ENCODE measurements around the gene IFNGR2. TPM values are rescaled to one million over a fixed set of nuclear protein-coding genes. Genes with fewer than 3 reads are reported as not detected.
"Not testable (repeated sequence)": the region's sequence is repeated elsewhere in the genome, so short reads cannot be mapped to it uniquely, and the experiment has no call there.

The IFNGR2 gene
- polyA plus RNA-seq, 1 donor = 82.2 TPM

DNA sequence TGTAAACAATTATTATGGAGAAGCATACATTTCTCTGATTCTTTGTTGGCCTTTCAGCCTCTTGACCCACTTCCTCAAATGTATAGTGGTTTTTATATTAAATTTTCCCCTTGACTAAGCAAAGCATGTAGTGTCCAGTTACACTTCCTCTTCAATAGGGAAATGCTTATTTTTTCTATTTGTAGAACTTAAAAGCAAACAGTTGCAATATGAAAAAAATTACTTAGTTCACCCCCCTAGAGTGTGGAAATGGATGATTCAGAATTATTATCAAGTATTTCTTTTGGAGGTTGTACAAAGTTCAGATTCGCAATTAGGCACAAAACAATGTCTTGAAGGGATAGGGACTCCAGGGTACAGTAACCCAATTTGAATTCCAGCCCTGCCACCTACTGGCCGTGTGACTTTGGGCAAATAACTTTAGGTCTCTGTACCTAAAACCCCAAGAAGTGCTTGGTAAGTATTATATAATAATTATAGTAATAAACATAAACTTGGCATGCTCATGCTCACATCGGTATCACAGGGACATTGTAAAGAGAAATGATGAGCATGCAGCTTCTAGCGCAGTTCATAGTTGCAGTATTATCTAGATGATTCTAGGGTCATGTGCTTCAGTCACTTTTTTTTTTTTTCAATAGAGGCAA lies 28.6 kb upstream of the IFNGR2 start:
- no peak for DNase-seq

- no peak for DNase-seq
Measured at GRCh38 chr21:33375101-33375644, 28.0 kb upstream of the IFNGR2 start.

DNA sequence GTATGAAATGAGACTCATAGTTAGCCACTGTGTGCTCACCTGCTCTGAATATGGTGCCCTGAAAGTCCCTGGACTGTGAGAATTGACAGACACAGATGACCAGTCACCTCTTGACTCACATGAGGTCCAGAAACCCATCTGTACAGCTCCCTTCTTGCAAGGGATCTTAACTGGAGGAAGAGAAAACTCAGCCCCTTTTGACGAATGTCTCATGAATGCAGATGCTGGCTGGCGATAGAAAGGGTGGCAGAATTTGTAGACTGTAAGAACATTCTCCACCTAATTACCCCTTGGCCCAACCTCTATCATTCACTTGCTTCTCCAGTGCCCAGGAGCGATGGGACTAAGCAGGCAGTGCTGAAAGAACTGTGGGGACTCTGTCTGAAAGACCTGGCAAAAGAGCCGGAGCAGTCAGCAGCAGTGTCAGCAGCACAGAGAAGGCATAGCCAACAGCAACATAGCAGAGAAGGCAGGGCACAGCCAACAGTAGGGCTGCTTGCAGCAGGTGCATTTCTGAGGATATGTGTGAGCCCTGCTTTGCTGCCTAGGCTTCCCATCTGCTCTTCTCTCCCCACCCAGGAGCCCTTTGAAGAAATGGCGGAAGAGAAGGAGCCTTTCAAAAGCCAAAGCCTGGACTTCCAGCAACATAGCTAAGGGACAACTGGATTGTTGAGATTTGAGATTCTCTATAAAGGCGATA lies 25.8 kb upstream of the IFNGR2 start:
- no peak for DNase-seq

DNA sequence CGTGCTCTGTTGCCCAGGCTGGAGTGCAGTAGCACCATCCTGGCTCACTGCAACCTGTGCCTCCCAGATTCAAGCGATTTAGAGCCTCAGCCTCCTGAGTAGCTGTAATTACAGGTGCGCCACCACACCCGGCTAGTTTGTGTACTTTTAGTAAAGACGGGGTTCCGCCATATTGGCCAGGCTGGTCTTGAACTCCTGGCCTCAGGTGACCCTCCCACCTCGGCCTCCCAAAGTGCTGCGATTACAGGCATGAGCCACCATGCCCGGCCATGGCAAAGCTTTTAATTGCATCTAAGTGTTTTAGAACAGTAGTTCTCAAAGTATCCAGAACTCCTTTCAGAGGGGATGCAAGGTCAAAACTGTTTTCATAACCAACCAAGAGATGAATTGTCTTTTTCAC lies 25.1 kb upstream of the IFNGR2 start:
- no peak for DNase-seq

DNA sequence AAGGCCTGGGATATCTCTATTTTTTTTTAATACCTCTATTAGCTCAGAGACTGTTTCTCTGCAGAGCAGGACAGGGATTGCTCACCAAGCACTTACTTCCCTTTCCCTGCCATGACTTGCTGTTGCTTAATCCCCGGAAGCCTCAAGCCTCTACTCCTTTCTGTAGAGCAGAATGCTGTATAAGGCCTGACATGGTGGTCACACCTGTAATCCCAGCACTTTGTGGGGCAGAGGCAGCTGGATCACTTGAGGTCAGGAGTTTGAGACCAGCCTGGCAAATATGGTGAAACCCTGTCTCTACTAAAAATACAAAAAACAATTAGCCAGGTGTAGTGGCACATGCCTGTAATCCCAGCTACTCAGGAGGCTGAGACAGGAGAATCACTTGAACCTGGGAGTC lies 23.3 kb upstream of the IFNGR2 start:
- DNase-seq = not testable (repeated sequence)

GRCh38 chr21:33380483-33380998 lies 22.7 kb upstream of the IFNGR2 start:
- no peak for DNase-seq

- DNase-seq = not testable (repeated sequence)
Measured at GRCh38 chr21:33381381-33381780, 21.8 kb upstream of the IFNGR2 start.

DNA sequence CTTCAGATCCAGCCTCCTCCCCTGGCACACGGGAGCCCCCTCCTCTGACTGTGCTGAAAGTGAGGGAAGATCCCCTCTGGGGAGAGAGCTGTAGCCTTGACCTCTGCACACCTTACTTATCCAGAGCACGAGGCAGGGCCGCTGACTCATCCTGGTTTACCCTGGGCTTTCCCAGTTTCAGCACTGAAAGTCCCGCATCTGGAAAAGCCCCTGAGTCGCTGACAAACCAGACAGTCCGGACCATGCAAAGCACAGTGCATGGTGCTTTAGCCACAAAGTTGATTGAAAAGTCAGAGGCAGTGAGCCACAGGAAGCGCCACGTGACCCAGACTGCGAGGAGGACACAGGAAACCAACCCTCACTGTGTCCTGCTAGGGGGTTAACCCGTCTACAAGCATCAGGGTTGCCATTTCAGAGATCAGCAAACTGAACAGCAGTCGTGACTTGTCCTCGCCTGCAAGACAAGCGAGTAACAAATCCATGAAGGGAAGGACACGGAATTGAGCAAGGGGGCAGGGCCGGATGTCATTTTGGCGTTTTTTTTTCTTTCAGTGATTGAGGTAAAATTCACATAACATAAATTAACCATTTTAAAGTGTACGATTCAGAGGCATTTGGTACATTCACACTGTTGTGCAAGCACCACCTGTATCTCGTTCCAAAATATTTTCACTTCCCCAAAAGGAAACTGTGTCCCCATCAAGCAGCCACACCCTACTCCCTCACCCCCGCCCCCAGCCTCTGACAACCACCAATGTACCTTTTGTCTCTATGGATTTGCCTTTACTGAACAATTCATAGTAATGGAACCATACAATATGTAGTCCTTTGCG lies 19.9 kb upstream of the IFNGR2 start:
- DNase-seq = no peak

DNA sequence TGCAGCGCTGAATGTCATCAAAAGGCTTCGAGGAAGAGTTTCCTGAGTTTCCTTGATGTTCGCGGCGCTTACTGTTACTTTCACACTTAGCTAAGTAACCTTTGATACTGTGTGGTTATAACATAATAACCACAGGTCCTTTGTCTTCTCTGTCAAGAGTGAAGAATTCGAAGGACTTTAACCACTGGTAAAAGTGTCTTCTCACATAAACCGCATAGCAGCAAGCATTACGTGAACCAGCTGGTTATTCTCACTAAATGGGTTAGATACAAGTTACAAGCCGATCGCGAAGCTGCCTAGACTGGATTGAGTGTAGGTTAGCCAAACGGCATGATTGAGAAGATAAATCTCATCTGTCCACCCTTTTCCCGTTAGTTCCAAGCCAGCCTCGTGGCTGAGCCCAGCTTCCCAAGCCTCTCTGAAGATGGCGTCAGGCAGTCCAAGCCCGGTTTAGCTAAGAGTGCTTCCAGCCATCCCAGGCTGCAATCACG lies 18.3 kb upstream of the IFNGR2 start:
- no peak for DNase-seq

DNA sequence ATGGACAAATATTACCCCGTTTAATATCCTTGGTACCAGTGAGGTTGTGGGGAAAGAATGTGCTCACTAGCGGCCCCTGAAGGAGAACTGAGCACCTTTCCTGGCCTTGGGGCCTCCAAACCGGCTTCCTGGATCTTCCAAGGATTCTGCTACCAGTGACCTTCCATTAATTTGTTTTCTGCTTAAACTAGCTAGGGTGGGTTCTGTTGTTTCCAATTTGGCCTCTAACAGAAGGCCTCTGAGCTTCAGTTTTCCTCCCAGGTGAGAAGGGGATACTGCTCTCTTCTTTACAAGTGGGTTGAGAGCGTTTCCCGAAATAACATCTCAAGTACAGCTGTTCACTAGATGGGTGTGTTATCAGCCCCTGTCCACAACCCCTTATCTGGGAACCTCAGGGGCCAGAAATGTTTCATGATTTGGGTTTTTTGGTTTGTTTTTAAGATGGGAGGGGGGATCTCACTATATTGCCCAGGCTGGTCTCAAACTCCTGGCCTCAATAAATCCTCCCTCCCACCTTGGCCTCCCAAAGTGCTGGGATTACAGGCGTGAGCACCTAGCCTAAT lies 16.9 kb upstream of the IFNGR2 start:
- no peak for DNase-seq

GRCh38 chr21:33387294-33387693 lies 15.9 kb upstream of the IFNGR2 start:
- DNase-seq = no peak

- DNase-seq = no peak
Measured at GRCh38 chr21:33388188-33388587, 15.0 kb upstream of the IFNGR2 start.

DNA sequence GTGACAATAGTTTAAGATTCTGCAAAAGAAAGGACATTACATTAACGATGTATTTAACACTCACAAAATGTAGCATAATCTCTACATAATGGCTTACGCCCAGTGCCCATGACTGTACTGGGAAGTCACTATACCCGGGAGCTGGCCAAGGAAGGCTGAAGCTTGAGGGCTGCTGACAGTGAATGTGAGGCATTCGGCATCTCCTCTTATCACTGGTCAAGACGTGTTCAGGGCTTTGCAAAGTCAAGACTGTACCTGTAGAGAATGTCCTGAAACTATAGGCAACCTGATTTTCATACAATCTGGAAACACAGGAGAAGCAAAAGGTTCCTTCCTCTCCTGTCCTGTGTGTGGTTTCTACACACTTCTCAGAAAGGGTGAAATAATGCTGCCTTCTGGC lies 12.7 kb upstream of the IFNGR2 start:
- DNase-seq = no peak

DNA sequence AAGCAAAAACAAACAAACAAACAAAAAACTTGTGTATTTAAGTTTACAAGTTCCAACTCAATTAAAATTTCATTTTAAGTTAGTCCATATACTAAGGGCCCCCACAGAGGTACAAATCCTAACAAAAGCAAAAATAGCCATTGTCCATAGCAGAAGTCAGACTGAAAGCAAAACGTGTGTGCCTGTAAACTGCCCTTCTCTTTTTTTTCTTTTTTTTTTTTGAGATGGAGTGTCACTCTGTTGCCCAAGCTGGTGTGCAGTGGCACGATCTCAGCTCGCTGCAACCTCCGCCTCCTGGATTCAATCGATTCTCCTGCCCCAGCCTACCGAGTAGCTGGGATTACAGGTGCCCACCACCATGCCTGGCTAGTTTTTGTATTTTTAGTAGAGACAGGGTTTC lies 11.6 kb upstream of the IFNGR2 start:
- DNase-seq = no peak

- no peak for DNase-seq
Measured at GRCh38 chr21:33392284-33392985, 10.8 kb upstream of the IFNGR2 start.

- DNase-seq = no peak
Measured at GRCh38 chr21:33393348-33393747, 9.9 kb upstream of the IFNGR2 start.

DNA sequence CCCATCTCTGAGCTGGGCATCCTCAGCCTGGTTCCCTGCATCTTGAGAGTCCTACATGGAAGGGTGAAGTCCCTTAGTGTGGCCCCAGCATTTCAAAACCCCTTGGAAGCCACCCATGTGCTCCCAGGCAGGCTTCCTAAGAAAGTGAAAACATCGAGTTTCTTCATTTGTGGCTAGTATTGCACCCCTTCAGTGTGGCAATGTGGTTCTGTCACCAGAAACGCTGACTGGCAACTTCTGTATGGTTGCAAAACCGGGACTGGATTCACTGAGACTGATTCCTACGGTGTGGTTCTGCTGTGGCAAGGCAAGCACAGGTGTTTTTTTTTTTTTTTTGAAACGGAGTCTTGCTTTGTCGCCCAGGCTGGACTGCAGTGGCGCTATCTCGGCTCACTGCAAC lies 9.0 kb upstream of the IFNGR2 start:
- no peak for DNase-seq

DNA sequence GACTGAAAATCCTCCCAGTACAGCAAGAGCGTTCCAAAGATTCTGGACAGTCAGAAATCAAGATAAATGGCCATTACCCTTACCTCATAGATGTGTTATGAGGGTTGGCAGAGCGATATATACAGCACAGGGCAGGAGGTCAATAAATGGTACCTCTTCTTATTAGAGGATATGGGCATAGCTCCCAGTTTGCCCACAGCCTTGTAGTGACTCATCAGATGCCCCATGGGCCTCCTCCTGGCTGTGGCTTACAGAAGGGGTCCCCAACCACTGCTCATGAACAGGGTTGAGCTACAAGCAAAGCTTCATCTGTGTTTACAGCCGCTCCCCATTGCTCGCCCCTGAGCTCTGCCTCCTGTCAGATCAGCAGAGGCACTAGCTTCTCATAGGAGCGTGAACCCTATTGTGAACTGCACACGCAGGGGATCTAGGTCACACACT lies 7.3 kb upstream of the IFNGR2 start:
- DNase-seq = no peak

- DNase-seq = no peak
Measured at GRCh38 chr21:33396436-33396835, 6.8 kb upstream of the IFNGR2 start.

DNA sequence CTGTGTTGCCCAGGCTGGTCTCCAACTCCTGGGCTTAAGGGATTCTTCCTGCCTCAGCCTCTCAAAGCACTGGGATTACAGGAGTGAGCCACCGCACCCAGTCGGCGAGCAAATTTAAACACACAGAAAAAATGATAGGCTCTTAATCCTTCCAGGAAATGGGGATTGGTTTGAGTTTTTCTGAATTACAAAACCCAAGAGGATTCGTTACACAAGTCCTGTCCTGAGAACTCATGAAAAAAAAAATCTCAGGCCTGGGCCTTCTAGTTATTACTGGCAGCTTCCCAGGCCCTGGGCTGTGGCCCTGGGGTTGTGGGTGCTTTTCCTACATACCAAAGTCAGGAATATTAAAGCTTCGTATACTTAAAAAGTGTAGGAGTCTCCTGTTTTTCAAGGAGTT lies 6.3 kb upstream of the IFNGR2 start:
- DNase-seq = no peak

- DNase-seq = no peak
Measured at GRCh38 chr21:33397717-33398116, 5.5 kb upstream of the IFNGR2 start.

Data from left kidney (tissue), 2 donors.